Stimulated activated CD4-positive, alpha-beta T cell treated with anti-CD3 and anti-CD28 coated beads, Interleukin-4, amount 100 ng/mL, for 48 hours (primary cell): ENCODE data around the gene IQCM.
"Not testable (repeated sequence)": the region's sequence is repeated elsewhere in the genome, so short reads cannot be mapped to it uniquely, and the experiment has no call there.

Experiments used
- DNase-seq, 2 donors: peaks; one replicate each; pipeline ENCODE4 v3.0.0-alpha.2; 2020; ENCODE audit warnings: low read depth in 2 of 2

Gene IQCM

DNA sequence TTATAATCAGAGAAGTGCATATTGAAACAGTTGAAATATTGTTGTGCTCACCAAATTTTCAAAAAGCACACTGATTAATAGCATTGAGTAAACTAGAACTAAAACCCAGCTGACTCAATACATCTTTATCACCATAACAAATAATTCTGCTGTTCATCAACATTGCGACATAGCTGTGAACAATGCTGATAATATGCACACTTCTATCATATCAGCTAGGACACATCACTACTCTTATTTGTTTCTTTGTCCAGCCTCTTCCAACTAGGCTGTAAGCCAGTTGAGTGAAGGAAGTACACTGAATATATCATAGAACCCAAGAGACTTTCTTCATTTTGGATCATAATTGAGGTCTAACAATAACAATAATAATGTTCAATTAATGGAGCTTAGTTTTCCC is 349.7 kb downstream of the IQCM start:
- DNase-seq, result no peak

DNA sequence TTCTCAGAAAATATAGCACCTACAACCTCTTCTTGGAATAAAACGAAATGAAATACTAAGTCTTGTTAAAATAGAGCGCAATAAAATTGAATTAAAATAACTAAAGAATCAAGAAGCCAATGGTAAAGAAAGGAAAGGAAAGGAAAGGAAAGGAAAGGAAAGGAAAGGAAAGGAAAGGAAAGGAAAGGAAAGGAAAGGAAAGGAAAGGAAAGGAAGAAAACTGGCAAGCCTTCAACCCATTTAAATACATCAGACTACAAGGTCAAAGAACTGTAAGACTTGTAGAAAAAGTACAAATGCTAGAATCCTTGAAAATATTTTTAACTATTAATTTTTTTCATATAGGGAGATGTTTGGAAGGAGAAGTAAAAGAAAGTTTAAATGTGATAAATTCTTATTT is 372.1 kb downstream of the IQCM start:
- no peak for DNase-seq

DNA sequence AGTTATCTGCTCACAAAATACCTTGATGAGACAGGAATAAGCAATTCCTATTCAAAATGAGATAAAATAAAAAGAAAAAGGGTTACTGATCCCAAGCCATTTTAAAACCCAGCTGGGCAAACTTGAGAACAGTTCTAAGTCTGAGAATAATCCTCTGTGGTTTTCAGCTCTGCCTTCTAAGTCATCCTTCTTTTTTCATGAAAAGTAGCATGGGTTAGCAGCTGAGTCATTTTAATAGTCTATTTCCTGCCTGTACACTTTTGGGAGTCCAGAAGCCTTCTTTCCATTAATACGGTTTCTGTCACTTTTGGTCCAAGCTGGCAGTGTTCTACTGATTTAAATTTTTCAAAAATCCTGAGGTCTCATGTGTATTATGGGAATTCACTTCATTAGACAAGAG is 374.3 kb downstream of the IQCM start:
- no peak for DNase-seq

DNA sequence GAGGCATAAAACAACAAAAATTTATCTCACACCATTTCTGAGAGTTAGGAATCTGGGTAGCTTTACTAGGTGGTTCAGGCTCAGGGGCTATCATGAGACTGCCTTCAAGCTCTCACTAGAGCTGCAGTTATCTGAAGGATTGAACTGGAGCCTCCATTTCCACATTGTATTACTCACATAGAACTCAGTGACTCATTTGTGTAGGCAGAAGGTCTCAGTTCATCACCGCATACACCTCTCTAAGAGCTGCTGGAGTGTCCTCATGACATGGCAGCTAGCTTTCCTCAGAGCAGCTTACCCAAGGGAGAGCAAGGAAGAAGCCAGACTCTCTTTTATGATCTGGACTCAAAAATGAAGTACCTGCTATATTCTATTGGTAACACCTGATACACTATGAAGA is 389.2 kb downstream of the IQCM start:
- DNase-seq, result no peak

DNA sequence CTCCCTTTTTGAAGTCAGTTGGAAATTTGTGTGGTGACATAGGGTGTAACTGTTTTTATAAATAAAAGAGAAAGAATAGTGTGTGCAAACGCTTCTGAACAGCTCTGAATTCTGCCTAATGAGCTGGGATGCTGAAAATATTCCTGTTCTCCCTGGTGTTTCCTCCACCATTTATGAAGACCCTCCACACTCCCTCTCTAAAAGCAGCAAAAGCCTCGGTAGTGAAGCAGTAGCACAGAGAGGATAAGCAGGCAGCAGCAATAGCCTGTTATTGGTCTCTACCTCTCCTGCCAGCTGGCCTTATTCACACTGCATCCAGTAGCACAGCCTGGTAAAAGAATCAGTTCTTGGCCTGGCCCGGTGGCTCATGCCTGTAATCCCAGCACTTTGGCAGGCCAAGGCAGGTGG is 406.1 kb downstream of the IQCM start:
- DNase-seq, result no peak

DNA sequence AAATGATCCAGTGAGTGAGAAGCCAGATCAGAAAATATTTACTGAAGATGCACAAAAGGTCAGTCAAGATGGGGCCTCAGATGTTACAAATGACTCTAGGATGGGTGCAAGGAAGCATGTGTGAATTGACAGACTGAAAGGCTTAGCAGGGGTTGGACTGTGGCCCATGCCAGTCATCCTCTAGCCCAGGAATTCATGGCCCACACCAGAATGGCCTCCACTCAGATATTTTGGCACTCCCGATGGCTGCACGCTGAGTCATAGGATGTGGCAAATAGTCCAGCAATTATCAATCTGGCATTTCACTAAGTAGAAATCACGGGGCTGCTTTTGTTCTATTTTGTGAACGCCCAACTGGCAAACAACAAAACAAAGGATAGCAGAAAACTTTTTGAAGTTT is 406.5 kb downstream of the IQCM start:
- no peak for DNase-seq

DNA sequence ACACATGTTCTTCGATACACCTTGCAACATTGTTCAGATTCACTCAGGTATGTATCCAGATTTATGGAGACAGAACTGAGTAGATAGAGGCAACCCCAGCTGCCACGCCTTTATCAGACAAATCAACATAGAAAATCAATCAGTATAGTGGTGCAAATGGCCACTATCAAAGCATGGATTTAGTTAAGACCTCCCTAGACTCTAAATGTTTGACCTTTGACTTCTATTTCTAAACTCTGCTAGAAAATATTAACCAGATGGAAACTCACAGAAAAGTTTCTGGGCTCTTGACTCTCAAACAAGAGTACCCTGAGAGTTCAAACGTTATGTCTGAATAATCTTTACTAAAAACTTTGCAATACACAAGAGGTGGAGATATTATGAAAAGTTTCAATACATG is 411.5 kb downstream of the IQCM start:
- DNase-seq, result no peak

DNA sequence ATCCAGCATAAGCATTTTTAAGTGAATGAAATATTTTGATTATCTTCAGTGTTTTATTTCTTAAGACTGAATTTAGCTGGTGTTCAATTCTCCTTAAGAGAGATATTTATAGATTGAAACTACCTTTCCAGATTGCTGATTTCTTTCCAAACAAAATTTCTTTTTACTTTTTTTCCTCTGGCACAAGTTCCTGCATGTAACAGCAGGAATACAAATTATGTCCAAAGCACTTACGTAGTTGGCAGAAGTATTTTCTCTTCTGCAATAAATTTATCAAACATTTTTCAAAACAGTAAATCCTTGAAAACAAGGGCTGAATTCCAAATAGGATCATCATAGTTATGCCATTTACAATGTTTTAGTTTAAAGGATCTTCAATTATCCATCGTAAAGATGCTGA is 412.6 kb downstream of the IQCM start:
- DNase-seq, result no peak

DNA sequence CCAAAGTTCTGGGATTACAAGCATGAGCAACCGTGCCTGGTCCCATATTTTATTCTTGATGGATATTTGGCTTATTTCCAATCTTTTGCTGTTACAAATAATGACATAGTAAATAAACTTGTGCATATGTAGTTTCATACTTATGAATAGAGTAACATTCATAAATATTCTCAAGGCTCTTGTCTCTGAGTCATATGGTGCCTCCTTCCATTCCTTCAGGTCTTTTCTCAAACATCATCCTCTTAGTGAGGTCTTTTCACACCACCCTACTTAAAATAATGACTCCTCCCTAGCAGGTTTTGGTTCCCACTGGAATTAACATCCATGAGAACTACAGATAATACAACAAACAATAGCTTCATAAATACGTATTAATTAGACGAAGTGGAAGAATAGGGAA is 416.6 kb downstream of the IQCM start:
- DNase-seq, result no peak

DNA sequence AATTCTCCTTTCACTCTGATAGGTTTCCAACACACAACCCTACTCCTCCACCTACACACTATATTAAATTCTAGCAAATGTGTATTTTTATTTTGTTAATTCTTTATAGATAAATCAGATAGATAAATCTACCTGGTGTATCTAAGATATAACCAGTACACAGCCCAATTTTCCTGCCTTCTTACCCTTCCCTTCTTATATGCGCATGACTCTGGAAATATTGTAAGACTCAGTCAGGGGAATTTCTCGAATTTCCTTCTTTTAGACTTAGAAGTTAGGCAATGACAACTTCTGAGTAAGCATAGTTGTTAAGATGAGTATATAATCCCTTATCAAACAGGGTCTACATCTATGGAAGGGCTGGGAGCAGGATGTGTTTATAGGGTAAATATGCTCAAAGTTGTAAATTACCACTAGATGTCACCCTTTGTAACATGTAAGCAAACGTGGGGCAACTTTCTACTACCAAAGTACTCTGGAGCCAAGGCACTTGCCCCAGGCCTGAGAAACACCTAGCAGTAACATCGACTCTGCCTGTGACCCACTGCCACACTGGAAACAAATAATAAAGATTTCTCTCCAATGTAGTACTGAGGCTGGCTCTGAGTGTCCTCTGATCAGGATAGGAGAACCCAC is 444.7 kb downstream of the IQCM start:
- no peak for DNase-seq

DNA sequence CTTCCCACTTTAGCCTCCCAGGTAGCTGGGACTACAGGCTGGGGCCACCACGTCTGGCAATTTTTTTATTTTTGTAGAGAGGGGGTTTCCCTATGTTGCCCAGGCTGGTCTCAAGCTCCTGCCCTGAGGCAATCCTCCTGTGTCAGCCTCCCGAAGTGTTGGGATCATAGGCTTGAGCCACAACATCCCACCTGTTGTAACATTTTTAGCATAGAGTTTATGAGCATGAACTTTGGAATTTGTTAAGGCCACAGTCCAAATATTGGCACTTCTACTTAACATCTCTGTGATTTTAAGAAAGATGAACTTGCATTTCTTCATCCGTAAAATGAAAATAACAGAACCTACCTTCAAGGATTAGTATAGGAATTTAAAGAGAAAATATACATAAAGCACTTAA is 445.6 kb downstream of the IQCM start:
- no peak for DNase-seq

DNA sequence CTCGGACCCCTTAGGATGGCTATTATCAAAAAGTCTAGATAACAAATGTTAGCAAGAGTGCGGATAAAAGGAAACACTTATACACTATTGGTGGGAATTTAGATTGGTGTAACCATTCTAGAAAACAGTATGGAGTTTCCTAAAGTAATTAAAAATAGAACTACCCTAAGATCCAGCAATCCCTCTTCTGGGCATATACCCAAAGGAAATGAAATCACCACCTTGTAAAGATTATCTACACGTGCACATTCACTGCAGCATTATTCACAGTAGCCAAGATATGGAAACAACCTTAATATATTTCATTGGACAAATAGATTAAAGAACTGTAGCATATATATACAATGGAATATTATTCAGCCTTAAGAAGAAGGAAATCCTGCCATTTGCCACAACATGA is 462.4 kb downstream of the IQCM start:
- no peak for DNase-seq

DNA sequence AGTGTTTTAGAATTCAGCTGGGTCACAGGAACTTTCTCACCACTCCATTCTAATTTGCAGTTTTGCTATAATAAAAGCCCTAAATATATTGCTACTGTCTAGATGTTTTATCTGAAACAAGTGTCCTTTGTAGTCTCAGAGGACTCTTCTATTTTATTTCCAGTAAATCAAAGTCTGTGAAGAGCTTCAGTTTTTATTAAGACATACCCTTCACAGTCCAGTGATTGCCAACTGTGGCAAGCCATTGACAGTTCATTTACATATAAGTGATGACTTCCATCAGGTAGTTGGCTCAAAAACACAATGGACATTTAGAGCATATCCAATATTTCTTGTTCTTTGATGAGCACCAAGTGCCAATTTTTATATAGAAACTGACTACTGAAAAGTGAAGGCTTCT is 466.1 kb downstream of the IQCM start:
- DNase-seq, result no peak

DNA sequence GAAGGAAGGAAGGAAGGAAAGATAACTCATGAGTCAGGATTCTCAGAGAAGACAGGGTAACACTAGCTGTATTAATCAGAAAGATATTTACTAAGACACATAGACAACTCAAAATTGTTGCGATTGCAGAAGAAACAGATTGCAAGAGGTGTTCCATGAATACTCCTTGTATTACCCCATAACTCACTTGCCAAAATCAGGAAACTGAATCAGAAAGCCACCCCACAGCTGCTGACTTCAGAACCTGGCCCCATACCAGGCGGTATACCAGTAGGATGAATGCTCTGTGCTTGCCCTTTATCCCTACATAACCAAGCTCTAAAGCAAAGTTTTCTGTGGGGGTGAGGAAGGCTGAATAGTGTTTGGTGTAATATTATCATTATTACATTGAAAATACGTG is 468.5 kb downstream of the IQCM start:
- no peak for DNase-seq

DNA sequence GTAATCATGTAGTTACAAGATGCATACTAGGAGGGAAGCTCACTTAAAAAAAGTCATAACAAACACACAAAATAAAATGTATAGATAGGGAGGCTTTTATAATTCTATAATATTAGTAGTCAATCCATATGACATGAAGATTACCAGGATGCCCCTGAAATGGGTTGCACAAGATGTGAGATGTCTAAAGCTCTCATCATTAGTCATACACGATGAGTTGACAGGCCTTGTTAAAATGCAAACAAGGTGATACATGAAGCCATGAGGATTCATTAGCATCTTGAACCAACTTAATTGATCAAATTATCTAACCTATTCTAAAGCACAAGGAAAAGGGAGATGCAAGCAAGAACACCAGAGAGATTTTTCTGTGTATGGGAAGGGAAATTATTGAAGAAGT is 470.2 kb downstream of the IQCM start:
- DNase-seq, result no peak

DNA sequence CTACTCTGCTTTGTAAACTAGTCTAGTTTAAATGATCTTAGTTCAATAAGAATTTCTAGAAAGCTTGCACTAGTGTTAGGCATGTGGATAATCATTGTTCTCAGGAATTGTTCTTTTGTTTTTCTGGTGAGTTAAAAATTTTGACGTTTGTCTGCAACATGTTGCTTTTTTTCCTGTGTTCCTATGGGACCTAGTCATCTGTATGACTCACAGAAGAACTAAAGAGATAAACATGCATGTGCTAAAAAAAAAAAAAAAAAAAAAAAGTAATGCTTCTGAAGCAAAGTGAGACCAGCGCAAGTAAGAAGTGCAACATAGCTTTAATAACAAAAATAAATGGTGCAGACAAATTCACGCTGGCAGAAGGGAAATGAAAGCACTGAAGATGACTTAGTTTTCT is 471.2 kb downstream of the IQCM start:
- no peak for DNase-seq

DNA sequence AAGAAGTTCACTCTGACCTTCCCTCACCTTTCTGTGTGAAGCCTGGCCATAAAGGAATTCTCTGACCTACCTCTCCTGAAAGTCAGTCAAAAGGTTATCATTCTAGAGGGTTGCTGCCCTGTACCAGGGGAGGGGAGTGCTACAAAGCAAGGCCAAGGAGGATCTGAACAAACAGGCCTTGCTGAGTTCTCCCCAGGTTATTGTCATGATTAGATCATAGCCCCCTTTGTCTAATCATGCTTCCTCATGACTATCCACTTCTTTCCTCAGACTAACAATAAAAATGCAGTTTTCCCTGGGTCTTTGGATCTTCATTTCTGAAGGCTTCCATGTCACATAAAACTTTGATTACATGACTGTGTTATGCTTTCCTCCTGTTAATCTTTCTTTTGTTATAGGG is 472.0 kb downstream of the IQCM start:
- DNase-seq, result no peak

DNA sequence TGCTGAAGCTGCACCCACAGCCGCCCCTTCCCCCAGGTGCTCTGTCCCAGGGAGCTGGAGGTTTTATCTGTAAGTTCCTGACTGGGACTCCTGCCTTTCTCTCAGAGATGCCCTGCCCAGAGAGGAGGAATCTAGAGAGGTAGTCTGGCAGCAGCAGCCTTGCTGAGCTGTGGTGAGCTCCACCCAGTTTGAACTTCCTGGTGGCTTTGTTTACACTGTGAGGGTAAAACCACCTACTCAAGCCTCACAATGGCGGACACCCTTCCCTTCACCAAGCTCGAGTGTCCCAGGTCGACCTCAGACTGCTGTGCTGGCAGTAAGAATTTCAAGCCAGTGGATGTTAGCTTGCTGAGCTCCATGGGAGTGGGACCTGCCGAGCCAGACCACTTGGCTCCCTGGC is 474.5 kb downstream of the IQCM start:
- not testable (repeated sequence) for DNase-seq

DNA sequence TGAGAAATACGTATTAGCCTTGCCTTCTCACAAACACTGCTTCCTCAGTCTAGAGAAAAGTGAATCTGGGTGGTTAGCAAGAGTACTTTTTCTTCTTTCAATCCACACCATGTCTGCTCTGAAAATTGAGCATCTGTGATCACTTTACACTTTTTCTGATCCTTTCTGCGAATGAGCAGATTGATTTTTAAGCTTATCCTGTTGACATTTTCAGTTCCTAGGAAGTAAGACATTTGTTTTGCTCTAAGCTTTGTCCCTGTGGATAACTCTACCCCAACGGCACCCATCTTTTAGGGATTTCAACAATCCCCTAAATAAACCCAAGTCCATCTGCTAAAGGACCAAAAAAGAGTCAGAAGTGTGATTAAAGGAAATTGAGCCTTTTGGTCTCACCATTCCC is 487.5 kb downstream of the IQCM start:
- no peak for DNase-seq

DNA sequence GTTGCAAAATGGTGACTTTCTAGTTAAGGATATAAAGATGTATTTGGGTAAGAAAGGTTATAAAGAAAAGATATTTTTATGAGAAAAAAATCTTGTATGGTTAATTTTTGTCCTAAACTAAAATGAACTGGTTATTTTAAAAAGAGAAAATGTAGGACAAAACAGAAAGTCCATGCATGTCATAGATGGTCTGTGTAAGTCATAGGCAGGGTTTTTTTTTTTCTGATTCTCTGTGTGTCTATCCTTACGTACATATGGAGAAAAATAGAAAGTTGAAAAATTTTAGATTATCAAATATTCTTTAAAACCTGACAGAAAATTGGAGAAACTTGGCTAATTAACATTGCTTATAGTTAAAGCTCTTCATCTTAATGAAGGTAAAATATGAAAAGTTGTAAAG is 493.4 kb downstream of the IQCM start:
- no peak for DNase-seq

DNA sequence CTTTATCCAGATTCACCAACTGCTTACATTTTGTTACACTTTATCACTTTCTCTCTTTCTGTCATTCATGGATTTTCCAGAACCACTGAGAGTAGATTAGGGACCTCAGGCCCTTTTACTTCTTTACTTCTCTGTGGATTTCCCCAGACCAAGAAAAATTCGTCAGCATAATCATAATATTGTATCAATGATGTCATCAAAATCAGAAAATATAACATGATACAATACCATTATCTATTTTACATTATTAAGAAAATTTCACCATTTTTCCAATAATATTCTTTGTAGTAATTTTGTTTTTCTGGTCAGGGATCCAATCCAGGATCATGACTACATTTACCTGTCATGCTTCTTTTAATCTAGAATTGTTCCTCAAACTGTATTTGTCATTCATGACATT is 494.2 kb downstream of the IQCM start:
- DNase-seq, result no peak

DNA sequence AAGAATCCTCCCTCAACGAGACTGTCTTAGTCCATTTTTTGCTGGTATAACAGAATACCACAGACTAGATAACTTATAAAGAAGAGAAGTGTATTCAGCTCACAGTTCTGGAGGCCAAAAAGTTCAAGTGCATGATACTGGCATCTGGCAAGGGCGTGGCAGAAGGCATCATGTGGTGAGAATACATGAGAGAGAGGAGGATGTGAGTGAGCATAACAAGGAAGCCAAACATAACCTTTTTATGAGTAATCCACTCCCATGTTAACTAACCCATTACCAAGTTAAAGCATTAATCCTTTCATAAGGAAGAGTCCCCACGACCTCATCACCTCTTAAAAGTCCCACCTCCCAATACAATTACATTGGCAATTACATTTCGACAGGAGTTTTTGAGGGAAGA is 504.6 kb downstream of the IQCM start:
- no peak for DNase-seq

DNA sequence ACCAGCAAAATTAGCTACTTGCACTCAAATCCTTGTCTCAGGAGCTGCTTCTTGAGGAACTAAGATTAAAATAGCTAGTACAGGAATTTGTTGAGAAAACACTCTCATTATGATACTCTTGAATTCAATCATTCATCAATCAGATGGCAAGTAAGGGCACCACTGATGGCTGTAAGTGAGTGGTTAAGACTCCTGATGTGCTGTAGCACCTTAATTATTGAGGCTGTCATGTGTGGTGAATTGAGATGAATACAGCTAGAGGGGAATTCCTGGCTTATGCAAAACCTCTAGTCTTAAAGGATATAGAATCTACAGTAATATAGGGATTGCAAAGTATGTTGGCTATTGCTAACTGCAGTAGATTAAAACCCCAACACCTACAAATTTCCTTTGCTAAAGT is 509.1 kb downstream of the IQCM start:
- no peak for DNase-seq
